Fibroblast of the aortic adventitia (primary cell): ENCODE data around the gene ZXDC. TPM values are rescaled to one million over a fixed set of nuclear protein-coding genes. Genes with fewer than 3 reads are reported as not detected.

ENCODE experiments used
- DNase-seq: peaks from one replicate; pipeline ENCODE4 v3.0.0-alpha.2; 2010; ENCODE audit warnings: low read depth
- H3K4me3 ChIP-seq: 2 replicates; pipeline ENCODE4 v1.5.1; 2011; ENCODE audit warnings: low read depth, mild to moderate bottlenecking, control low read depth, low read length, moderate library complexity
- total RNA-seq: library from RNA; depleted of rRNA; stranded (reverse); fragments of >200 nt; gene quantifications from 2 replicates; pipeline ENCODE4 v1.2.3, GENCODE V29; 2012; ENCODE audit warnings: low replicate concordance
- TF ChIP-seq, protein P1 (sequence below): IDR thresholded peaks from 2 replicates; pipeline ENCODE4 v1.5.1; 2011; ENCODE audit warnings: mild to moderate bottlenecking, low read length, control low read depth, inconsistent platforms; ENCODE audit not compliant: insufficient read depth

ZXDC gene
- total RNA-seq, 1 donor, result 26.7 TPM

DNA sequence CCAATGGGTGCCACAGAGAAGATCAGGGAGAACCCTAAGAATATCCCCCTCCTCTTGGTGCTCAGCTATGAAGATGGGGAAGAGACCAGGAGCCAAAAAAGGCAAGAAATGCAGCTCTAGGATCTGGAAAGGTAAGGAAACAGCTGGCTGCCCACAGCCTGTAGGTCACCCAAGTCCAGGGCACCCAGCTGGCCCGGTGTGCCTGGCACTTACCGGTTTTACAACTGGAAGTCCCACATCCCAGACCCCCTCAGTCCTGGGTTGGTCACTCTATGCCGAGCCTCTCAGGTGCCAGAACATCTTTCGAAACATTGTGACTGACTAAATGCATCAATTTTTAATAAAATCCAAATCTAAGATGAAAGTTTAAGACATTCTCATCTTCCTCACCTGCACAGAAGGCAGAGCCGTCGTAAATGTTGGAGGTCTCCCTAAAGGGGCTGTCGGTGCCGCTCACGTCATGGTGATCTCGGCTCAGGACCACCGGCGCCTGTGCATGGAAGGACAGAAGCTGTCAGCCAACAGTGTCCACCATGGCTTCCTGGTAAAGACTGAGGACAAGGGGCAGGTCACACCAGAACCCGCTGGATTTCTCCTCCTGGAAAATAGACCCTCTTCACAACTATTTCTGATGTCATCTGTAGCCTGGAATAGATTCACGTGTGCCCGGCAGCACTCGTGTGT, 13.3 kb upstream of the ZXDC start:
- no peak overlapping the region for H3K4me3 ChIP-seq
- no peak for DNase-seq
- TF ChIP-seq, protein P1, sequence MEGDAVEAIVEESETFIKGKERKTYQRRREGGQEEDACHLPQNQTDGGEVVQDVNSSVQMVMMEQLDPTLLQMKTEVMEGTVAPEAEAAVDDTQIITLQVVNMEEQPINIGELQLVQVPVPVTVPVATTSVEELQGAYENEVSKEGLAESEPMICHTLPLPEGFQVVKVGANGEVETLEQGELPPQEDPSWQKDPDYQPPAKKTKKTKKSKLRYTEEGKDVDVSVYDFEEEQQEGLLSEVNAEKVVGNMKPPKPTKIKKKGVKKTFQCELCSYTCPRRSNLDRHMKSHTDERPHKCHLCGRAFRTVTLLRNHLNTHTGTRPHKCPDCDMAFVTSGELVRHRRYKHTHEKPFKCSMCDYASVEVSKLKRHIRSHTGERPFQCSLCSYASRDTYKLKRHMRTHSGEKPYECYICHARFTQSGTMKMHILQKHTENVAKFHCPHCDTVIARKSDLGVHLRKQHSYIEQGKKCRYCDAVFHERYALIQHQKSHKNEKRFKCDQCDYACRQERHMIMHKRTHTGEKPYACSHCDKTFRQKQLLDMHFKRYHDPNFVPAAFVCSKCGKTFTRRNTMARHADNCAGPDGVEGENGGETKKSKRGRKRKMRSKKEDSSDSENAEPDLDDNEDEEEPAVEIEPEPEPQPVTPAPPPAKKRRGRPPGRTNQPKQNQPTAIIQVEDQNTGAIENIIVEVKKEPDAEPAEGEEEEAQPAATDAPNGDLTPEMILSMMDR, result no peak

- TF ChIP-seq, protein P1, result no peak
- no peak overlapping the region for H3K4me3 ChIP-seq
- DNase-seq, result no peak
These were observed 12.5 kb upstream of the ZXDC start for GRCh38 chr3:126488185-126488584.

GRCh38 chr3:126487151-126487771, 11.6 kb upstream of the ZXDC start:
- TF ChIP-seq, protein P1, result peak; percentile 26
- DNase-seq, result no peak
- no peak overlapping the region for H3K4me3 ChIP-seq

- H3K4me3 ChIP-seq, result no peak overlapping the region
- TF ChIP-seq, protein P1, result no peak
- DNase-seq, result no peak
These were observed 10.7 kb upstream of the ZXDC start for GRCh38 chr3:126486360-126486847.

DNA sequence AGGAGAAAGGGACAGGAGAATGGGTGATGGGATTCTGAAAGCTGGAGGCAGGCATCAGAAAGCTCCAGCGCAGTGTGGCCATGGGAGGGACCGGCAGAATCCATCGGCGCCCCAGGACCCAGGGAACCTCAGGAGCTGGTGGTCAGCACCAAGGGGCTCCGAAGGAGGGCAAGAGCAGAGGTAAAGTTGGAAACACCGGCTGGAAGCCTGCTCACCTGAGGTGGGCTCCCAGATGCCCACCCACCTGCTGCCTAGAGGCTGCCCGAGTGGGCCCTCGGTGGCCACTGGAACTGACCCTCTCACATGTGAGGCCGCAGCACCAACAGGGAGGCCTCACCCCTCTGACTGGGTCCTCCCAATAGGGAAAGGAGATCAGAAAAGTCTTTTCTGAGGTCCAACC, 10.3 kb upstream of the ZXDC start:
- TF ChIP-seq, protein P1, result no peak
- DNase-seq, result no peak
- no peak overlapping the region for H3K4me3 ChIP-seq

- TF ChIP-seq, protein P1, result no peak
- no peak for DNase-seq
These were observed 9.6 kb upstream of the ZXDC start for GRCh38 chr3:126485176-126485897.

More at GRCh38 chr3:126485176-126485897, 9.6 kb upstream of the ZXDC start:
- H3K4me3 ChIP-seq, result no peak overlapping the region
